Body of pancreas (tissue), 4 donors: ENCODE measurements around the gene SERTM2.

ENCODE experiments used
- CTCF ChIP-seq, 7 experiments: fragments of 450-650 bp in 4 of 7; fragments of 200-600 bp in 3 of 7; sonication (generic) in 3 of 7; IDR thresholded peaks; one replicate each; pipeline ENCODE4 v1.5.1; 2016 to 2019; ENCODE audit warnings: antibody characterized with exemption in 7 of 7
- POLR2A ChIP-seq, 3 donors: fragments of 450-650 bp; IDR thresholded peaks; one replicate each; pipeline ENCODE4 v1.6.1; 2016; ENCODE audit warnings: antibody characterized with exemption in 3 of 3, mild to moderate bottlenecking in 2 of 3

GRCh38 chrX:111465669-111466068, 45.8 kb upstream of the SERTM2 start:
- TF ChIP-seq CTCF (IDR thresholded peaks at IDR 0.05) (no peak), POLR2A (IDR thresholded peaks at IDR 0.05) (no peak)
